Prostate gland (tissue), 2 donors: ENCODE measurements around the gene POU6F2.

Source experiments
- POLR2A ChIP-seq: fragments of 450-650 bp; IDR thresholded peaks from one replicate; pipeline ENCODE4 v1.6.1; 2016; ENCODE audit warnings: antibody characterized with exemption, mild to moderate bottlenecking
- POLR2AphosphoS5 ChIP-seq: sonication (generic); formaldehyde crosslinking; IDR thresholded peaks from one replicate; pipeline ENCODE4 v1.6.1; 2017; ENCODE audit warnings: antibody characterized with exemption
- TF ChIP-seq, protein P1 (sequence below), 4 experiments: fragments of 200-600 bp in 2 of 4; fragments of 450-650 bp in 2 of 4; sonication (generic) in 2 of 4; IDR thresholded peaks; 1 replicate in 3 of 4; 2 replicates in 1 of 4; pipeline ENCODE4 v1.5.1; 2016 to 2019; ENCODE audit warnings: antibody characterized with exemption in 4 of 4, mild to moderate bottlenecking in 2 of 4, moderate library complexity in 2 of 4

DNA sequence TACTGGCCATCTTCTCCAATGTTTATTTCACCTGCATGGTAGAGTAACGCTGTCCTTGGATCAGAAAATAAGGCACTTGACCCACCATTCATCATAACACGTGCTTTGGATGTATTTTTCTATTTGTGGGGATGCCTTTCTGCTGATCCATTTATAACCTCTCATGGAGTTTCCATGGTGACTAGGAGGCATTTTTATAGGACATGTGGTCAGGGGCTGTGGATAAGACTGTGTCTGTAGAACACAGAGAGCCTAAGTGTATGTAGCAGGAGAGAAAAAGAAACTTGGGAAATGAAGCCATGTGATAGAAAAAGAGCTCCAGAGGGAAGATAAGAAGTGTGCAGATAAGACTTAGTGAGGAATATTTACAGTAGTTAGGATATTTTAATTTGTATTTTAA is 184.2 kb downstream of the POU6F2 start:
- TF ChIP-seq, protein P1, sequence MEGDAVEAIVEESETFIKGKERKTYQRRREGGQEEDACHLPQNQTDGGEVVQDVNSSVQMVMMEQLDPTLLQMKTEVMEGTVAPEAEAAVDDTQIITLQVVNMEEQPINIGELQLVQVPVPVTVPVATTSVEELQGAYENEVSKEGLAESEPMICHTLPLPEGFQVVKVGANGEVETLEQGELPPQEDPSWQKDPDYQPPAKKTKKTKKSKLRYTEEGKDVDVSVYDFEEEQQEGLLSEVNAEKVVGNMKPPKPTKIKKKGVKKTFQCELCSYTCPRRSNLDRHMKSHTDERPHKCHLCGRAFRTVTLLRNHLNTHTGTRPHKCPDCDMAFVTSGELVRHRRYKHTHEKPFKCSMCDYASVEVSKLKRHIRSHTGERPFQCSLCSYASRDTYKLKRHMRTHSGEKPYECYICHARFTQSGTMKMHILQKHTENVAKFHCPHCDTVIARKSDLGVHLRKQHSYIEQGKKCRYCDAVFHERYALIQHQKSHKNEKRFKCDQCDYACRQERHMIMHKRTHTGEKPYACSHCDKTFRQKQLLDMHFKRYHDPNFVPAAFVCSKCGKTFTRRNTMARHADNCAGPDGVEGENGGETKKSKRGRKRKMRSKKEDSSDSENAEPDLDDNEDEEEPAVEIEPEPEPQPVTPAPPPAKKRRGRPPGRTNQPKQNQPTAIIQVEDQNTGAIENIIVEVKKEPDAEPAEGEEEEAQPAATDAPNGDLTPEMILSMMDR (IDR thresholded peaks at IDR 0.05): no peak
- no peak for TF ChIP-seq POLR2AphosphoS5
- TF ChIP-seq POLR2A: no peak
